GM12872 (cell line): Measurements from ENCODE around the gene SENP7.

Source experiments
- CTCF ChIP-seq: IDR thresholded peaks from 3 replicates; pipeline ENCODE4 v1.5.1; 2011; ENCODE audit warnings: low read depth, mild to moderate bottlenecking, low read length, moderate library complexity; ENCODE audit not compliant: insufficient read depth

SENP7 gene

GRCh38 chr3:101279162-101279561, 233.8 kb downstream of the SENP7 start:
- TF ChIP-seq CTCF = no peak

GRCh38 chr3:101278727-101279126, 234.3 kb downstream of the SENP7 start:
- TF ChIP-seq CTCF = no peak
